ENCODE measurements around the gene ANKRD33B.
"Not testable (repeated sequence)": the region's sequence is repeated elsewhere in the genome, so short reads cannot be mapped to it uniquely, and the experiment has no call there.

ANKRD33B gene

GRCh38 chr5:10660135-10660534 is 96.3 kb downstream of the ANKRD33B start:
- no peak for DNase-seq (ENCODE audit: low read depth)

- DNase-seq (ENCODE audit: low read depth): no peak
These were observed 97.0 kb downstream of the ANKRD33B start for GRCh38 chr5:10660720-10661387.

- DNase-seq (ENCODE audit: low read depth): no peak
These were observed 97.5 kb downstream of the ANKRD33B start for GRCh38 chr5:10661401-10661800.

- no peak for DNase-seq (ENCODE audit: low read depth)
These were observed 98.2 kb downstream of the ANKRD33B start for GRCh38 chr5:10662083-10662482.

GRCh38 chr5:10662661-10663488 is 99.0 kb downstream of the ANKRD33B start:
- no peak for DNase-seq (ENCODE audit: low read depth)

- DNase-seq (ENCODE audit: low read depth): no peak
These were observed 99.8 kb downstream of the ANKRD33B start for GRCh38 chr5:10663489-10664179.

GRCh38 chr5:10664180-10664769 is 100.4 kb downstream of the ANKRD33B start:
- not testable (repeated sequence) for DNase-seq (ENCODE audit: low read depth)

- DNase-seq (ENCODE audit: low read depth): no peak
These were observed 101.9 kb downstream of the ANKRD33B start for GRCh38 chr5:10665799-10666198.

GRCh38 chr5:10666531-10667299 is 102.8 kb downstream of the ANKRD33B start:
- no peak for DNase-seq (ENCODE audit: low read depth)

- DNase-seq (ENCODE audit: low read depth): no peak
These were observed 103.7 kb downstream of the ANKRD33B start for GRCh38 chr5:10667431-10668057.

GRCh38 chr5:10668697-10669096 is 104.8 kb downstream of the ANKRD33B start:
- DNase-seq (ENCODE audit: low read depth): no peak

- no peak for DNase-seq (ENCODE audit: low read depth)
These were observed 106.1 kb downstream of the ANKRD33B start for GRCh38 chr5:10669983-10670382.

- no peak for DNase-seq (ENCODE audit: low read depth)
These were observed 107.5 kb downstream of the ANKRD33B start for GRCh38 chr5:10671041-10672008.

- DNase-seq (ENCODE audit: low read depth): no peak
These were observed 108.5 kb downstream of the ANKRD33B start for GRCh38 chr5:10672146-10673016.

GRCh38 chr5:10673017-10673389 is 109.1 kb downstream of the ANKRD33B start:
- no peak for DNase-seq (ENCODE audit: low read depth)

- DNase-seq (ENCODE audit: low read depth): no peak
These were observed 109.5 kb downstream of the ANKRD33B start for GRCh38 chr5:10673407-10673806.

GRCh38 chr5:10674096-10674495 is 110.2 kb downstream of the ANKRD33B start:
- no peak for DNase-seq (ENCODE audit: low read depth)

GRCh38 chr5:10674582-10674981 is 110.7 kb downstream of the ANKRD33B start:
- DNase-seq (ENCODE audit: low read depth): no peak

GRCh38 chr5:10675177-10675700 is 111.4 kb downstream of the ANKRD33B start:
- no peak for DNase-seq (ENCODE audit: low read depth)

Data from T follicular helper cell (primary cell).